Fibroblast of pulmonary artery (primary cell): Measurements from ENCODE around the gene HBS1L.
A peak's percentile ranks its signal among the peaks of the same experiment; 100 is the strongest.

Experiments used
- DNase-seq: peaks from one replicate; pipeline ENCODE4 v3.0.0-alpha.2; 2010; ENCODE audit warnings: low read depth
- H3K4me3 ChIP-seq: replicated peaks from 2 replicates; pipeline ENCODE4 v1.5.1; 2011; ENCODE audit warnings: low read depth, mild to moderate bottlenecking, control low read depth, low read length, moderate library complexity
- TF ChIP-seq, protein P1 (sequence below): IDR thresholded peaks from 2 replicates; pipeline ENCODE4 v1.5.1; 2011; ENCODE audit warnings: mild to moderate bottlenecking, control low read depth, low read length, inconsistent platforms; ENCODE audit errors: missing control alignments

The HBS1L gene

DNA sequence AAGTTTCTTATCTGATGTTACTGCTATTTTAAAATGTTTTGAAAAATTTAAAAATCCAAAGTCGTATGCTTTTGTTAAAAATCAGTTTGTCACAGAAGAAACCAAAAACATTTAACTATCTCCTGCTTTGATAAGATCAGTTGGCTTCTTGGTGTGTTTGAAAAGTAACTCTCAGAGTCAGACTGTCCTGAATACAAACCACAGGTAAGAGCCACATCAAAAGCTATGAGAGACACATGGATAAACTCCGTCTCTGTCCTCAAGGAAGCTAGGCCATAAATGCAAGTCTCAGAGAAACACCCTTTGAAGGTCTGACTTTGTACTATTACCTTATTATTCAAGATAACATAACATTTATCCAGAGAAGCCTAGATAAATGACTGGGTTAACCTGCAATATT is 7.7 kb downstream of the HBS1L start:
- no peak for DNase-seq
- no peak overlapping the region for H3K4me3 ChIP-seq
- TF ChIP-seq, protein P1, sequence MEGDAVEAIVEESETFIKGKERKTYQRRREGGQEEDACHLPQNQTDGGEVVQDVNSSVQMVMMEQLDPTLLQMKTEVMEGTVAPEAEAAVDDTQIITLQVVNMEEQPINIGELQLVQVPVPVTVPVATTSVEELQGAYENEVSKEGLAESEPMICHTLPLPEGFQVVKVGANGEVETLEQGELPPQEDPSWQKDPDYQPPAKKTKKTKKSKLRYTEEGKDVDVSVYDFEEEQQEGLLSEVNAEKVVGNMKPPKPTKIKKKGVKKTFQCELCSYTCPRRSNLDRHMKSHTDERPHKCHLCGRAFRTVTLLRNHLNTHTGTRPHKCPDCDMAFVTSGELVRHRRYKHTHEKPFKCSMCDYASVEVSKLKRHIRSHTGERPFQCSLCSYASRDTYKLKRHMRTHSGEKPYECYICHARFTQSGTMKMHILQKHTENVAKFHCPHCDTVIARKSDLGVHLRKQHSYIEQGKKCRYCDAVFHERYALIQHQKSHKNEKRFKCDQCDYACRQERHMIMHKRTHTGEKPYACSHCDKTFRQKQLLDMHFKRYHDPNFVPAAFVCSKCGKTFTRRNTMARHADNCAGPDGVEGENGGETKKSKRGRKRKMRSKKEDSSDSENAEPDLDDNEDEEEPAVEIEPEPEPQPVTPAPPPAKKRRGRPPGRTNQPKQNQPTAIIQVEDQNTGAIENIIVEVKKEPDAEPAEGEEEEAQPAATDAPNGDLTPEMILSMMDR: no peak

DNA sequence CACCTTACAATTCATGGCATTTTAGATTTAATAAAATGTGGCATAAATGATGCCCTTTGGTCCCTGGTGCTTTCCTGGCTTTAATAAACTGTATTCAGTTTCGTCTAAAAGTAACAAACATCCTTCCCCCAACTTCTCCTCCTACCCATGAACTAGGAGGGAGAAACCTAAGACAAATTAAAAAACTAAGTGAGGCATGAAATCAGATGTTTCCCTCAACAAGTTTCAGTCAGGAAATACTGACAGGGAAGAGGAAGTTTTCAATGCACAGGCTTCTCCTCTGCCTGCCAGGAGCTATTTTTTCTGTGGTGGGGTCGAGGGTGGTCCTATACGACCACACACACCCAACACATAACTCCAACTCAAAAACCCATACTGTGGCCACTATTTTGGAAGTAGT is 10.0 kb downstream of the HBS1L start:
- TF ChIP-seq, protein P1: no peak
- no peak overlapping the region for H3K4me3 ChIP-seq
- DNase-seq: no peak

DNA sequence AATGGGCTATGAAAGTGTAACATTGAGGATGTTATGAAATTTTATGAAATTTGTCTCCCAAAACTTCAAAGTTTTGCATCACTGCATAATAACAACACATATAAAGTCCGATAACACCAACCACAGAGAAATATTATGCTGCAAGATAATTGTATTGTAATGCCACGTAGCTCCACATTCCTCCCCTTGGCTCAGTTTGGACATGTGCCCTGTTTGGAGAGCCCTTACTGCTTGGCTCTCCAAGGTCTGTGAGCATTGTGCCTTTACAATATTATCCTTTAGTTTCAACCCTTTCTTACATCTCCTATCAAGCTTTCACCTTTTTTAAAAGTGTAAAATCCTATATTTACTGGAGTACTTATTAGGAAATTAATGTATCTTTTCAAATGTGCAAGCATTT is 10.8 kb downstream of the HBS1L start:
- H3K4me3 ChIP-seq: no peak overlapping the region
- DNase-seq: peak; percentile 7
- TF ChIP-seq, protein P1: no peak

DNA sequence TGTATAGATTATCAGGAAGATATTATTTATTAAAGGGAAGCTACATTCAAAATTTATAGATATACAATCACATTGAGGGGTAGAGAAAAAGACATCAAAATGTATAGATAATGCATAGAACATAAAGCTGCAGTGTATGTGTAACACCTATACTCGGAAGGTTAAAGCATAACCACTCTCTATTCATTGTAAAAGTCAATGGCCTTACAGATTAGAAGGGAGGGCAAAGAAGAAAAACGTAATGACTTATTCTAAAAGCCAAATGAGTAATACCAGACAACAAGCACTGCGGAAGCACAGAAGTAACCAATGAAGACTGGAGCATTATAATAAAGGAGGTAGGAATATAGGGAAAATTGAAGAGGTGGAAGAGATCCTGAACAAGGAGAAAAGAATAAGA is 11.3 kb downstream of the HBS1L start:
- no peak for DNase-seq
- TF ChIP-seq, protein P1: no peak
- no peak overlapping the region for H3K4me3 ChIP-seq

DNA sequence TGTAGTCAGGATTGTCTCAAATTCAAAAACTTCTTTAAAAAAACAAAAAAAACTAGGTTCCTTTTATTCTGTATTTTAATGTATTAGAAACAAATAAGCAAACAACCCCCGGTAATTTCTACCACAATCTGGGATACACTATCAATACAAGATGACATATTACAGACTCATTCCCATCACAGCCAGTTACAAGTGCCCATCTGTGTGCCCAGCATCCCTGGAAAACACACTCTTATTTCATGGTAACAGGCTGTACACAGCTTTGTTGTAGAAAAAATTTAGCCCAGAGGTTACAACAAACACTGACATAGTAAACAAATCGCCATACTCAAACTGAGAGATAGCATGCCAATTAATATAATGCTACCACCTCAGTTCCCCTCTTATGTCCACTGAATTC is 16.3 kb downstream of the HBS1L start:
- no peak overlapping the region for H3K4me3 ChIP-seq
- TF ChIP-seq, protein P1: no peak
- no peak for DNase-seq

DNA sequence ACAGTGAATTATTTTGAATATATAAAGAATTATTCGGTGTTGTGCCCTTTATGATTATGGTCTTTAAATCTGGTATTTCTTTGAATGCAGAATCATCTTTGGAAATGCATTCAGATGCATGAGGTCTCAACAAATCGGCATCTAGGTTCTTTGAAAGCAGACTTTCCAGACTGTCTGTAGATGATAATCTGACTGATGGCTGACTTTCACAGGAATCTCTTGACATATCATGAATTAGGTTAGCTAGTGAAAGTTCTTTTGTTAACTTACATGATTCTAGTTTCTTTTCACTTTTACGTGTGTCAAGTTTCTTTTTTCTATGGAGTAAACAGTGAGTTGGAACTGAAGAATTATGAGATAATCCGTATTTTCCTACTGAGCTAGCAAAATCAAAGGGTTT is 17.1 kb downstream of the HBS1L start:
- no peak for DNase-seq
- H3K4me3 ChIP-seq: no peak overlapping the region
- TF ChIP-seq, protein P1: no peak

DNA sequence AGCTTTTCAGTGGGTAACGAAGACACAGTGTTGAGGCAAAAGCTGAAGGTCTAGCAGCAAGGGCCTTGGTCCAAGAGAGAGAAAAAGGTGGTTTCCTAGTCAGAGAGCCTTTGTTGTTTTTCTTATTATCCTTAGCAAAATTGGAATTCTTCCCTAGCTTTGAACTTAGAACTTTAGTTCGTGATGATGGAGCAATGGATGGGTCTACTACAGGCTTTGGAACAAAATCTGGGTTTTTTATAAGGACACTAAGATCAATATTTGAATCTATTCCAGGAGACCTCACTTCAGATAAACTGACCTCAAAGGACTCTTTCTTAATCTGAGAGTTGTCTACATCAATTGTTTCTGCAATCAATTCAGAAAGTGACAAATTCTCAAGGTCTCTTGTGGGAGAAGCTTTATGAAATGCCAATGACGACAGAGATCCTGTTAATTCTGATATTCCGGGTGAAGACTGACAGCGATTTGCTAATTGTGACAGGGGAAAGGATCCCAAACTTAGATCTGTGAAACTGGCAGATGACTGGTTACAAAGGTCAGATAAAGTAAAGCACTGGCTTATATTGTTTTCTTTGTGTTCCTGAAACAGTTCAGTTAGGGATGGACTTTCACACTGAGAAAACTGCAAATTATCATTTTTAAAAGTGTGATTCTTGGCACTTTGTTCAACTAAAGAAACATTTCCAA is 17.7 kb downstream of the HBS1L start:
- DNase-seq: no peak
- TF ChIP-seq, protein P1: no peak
- H3K4me3 ChIP-seq: no peak overlapping the region
